Epithelial cell of proximal tubule (primary cell): ENCODE results near the gene ZSCAN31. TPM values are rescaled to one million over a fixed set of nuclear protein-coding genes. Genes with fewer than 3 reads are reported as not detected.

Experiments
- DNase-seq: peaks from one replicate; pipeline ENCODE4 v3.0.0-alpha.2; 2011; ENCODE audit warnings: low read depth
- H3K4me3 ChIP-seq: 2 replicates; pipeline ENCODE4 v1.5.1; 2011; ENCODE audit warnings: low read depth, mild to moderate bottlenecking, low read length
- total RNA-seq: library from RNA; depleted of rRNA; stranded (reverse); fragments of >200 nt; gene quantifications from 2 replicates; pipeline ENCODE4 v1.2.3, GENCODE V29; 2015
- TF ChIP-seq, protein P1 (sequence below): conservative IDR thresholded peaks from 2 replicates; pipeline ENCODE4 v1.5.1; 2012; ENCODE audit warnings: low read depth, mild to moderate bottlenecking, low read length

The ZSCAN31 gene
- total RNA-seq, 1 donor from 2014 or later, result 0.52 TPM

DNA sequence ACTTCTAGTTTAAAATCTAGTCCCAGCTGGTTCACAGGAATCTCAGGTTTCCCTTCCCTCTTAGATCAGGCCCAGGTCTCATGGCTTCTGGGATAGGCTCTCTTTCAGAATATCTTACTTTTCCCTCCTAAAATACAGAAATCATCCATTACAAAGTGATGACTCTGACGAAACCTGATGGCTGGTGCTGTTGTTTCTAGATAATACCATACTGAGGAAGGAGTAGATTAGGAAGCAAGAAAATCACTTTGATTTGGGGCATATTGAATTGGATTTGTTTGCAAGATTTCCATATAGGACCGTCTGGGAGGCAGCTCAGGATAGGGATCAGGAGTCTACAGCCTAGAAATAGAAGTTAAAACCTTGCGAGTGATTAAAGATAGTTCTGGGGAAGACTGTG lies 17.4 kb upstream of the ZSCAN31 start:
- DNase-seq, result no peak
- TF ChIP-seq, protein P1, sequence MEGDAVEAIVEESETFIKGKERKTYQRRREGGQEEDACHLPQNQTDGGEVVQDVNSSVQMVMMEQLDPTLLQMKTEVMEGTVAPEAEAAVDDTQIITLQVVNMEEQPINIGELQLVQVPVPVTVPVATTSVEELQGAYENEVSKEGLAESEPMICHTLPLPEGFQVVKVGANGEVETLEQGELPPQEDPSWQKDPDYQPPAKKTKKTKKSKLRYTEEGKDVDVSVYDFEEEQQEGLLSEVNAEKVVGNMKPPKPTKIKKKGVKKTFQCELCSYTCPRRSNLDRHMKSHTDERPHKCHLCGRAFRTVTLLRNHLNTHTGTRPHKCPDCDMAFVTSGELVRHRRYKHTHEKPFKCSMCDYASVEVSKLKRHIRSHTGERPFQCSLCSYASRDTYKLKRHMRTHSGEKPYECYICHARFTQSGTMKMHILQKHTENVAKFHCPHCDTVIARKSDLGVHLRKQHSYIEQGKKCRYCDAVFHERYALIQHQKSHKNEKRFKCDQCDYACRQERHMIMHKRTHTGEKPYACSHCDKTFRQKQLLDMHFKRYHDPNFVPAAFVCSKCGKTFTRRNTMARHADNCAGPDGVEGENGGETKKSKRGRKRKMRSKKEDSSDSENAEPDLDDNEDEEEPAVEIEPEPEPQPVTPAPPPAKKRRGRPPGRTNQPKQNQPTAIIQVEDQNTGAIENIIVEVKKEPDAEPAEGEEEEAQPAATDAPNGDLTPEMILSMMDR, result no peak
- peak overlapping the region; percentile 25 for H3K4me3 ChIP-seq

DNA sequence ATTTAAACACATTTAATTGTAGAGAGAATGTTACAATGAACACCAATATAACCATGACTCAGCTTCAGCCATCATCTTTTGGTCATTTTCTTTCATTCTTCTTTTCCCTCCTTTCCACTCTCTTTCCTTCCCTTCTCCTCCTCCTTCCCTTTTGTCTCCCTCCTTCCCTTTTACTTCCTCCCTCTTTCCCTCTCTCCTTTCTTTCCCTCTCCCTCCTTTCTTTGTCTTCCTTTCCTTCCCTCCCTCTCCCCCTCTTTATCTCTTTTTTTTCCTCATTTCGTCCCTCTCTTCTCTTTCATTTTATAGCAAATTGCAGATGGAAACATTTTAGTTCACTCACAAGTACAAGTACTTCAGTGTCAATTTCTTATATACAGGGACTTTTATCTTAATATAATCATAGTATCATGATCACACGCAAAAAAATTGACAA lies 15.6 kb upstream of the ZSCAN31 start:
- no peak overlapping the region for H3K4me3 ChIP-seq
- TF ChIP-seq, protein P1, result no peak
- DNase-seq, result no peak

DNA sequence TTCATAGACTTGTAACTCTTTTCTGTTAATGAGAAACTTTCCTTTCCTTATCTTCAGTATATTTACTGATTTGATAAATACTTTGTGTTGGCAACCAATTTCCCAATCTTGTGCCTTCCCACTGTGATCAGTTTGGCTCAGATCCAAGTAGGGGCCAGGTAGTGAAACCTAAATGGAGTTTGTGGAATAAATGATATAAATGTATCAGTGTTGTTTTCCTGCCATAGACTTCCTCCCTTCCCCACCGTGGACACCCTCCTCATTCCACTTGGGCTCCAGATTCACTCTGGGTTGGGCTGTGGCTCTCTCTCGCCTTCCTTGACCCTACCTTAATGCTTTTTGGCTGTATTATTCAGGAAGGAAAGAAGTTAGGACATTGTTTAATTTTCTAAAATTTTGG lies 15.1 kb upstream of the ZSCAN31 start:
- TF ChIP-seq, protein P1, result no peak
- peak overlapping the region; percentile 84 for H3K4me3 ChIP-seq
- no peak for DNase-seq

DNA sequence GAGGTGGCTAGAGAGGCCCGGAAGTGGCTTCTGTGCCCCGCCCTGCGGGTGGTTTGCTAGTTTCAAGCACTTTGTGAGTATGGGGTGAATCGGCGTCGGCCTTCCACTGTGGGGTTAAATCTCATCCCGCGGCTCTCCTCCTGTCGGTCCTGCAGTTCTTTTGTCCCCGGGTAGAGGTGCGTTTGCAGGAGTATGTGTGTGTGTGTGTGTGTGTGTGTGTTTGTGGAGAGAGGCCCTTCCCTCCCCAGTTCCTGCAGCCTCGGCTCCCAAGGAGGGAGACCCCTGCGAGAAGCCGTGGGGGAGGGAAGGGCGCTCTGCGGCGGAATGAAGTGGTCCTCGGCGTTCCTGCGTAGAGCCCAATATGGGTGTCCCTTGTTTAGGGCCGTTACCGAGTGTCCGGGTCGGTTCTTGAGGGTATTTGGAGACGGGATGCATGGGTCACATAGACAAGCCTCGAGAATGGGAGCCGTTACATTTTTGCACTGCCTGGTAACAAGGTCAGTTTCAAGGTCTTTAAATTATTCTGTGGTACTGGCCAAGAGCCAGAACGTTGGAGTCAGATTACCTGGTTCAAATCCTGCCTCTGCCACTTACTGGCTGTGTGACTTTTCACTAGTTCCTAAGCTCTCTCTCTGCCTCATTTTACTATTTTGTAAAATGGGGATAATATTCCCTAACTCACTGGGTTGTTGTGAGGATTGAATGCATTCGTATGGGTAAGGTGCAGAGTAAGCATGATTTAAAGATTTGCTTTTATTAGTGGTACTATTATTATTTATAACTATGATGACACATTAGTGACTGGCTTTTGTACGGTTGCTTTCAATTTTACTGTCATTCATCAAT lies 14.2 kb upstream of the ZSCAN31 start, which contains the start of gene ZKSCAN3:
Gene ZKSCAN3, plus strand, starts transcription at position 56 of the 846 bp plus-strand sequence. CDS start 9,640 bp downstream, outside the sequence.
- no peak for DNase-seq
- TF ChIP-seq, protein P1, result no peak
- H3K4me3 ChIP-seq, result peak within 1 kb of the TSS; percentile 84

DNA sequence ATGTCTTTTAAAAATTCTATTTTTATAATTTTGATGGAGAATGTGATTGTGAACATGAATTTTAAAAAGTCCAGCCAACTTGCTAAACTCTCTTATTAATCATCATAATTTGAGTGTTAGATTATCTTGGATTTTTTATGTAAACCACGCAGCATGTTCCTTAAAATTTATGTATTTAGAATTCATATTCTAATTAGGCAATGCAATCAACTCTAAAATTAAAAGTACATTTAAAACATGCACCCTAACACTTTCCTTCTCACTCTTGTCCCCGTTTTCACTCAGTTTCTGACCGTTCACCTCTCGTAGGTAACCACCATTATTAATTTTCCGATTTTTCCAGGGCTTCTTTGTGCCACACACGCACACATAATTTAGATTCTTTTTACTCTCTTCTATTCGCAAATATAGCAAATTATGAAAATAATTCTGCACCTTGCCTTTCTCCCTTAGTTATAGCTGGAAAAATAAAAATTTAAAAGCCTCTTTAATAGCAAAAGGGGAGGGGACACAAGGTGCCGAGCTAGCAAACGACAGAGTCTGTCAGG lies 13.5 kb upstream of the ZSCAN31 start:
- DNase-seq, result no peak
- peak overlapping the region; percentile 84 for H3K4me3 ChIP-seq
- TF ChIP-seq, protein P1, result no peak

DNA sequence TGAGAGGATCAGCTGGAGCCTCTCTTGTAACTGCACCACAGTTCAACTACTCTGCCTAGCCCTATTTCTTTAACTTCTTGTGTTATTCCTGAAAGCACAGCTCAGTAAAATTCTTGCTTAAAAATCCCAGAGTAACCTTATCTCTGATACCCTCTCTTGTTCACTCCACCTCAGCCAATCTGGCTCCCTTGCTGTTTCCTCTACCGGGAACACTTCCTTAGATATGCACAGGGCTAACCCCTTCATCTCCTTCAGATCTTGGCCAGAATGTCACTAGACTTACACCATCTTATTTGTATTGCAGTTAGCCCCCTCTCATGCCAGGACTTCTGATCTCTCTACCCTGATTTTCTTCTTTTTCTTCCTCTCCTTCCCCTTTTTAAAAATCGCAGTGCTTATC lies 11.2 kb upstream of the ZSCAN31 start:
- DNase-seq, result no peak
- no peak overlapping the region for H3K4me3 ChIP-seq
- TF ChIP-seq, protein P1, result no peak

DNA sequence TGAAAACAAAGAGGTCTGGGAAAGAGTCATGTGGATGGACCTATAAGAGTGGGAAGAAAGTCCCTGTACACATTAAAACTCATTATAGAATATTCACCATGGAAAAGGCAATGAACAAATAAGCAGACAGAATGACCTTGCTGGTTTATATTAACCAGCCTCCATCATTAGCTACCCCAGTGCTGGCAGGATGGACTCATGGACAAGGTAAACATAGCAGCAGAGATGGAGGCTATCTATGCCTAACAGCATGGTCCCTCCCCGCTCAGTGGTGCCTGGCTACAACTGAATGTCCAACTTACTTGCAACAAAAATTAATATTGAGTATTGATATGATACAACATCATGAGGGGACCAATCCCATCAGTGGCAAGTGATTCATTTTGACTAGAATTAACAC lies 9.3 kb upstream of the ZSCAN31 start:
- TF ChIP-seq, protein P1, result no peak
- DNase-seq, result no peak
- no peak overlapping the region for H3K4me3 ChIP-seq
